Measurements from ENCODE around the gene MEX3D.

- TF ChIP-seq CTCF (IDR thresholded peaks at IDR 0.05 in 4 of 5, conservative IDR thresholded peaks at IDR 0.05 in 1 of 5) (no peak), POLR2A (IDR thresholded peaks at IDR 0.05) (no peak)
Measured at GRCh38 chr19:1616396-1616795, 48.3 kb upstream of the MEX3D start.
